ENCODE measurements around the gene PCP2.

- TF ChIP-seq CTCF (IDR thresholded peaks at IDR 0.05; ENCODE audit: poor library complexity) (no peak), EZH2phosphoT487 (IDR thresholded peaks at IDR 0.05; ENCODE audit: low read depth, severe bottlenecking, unreplicated experiment) (no peak)
These were observed 26.2 kb downstream of the PCP2 start for GRCh38 chr19:7607212-7607873.
